GM12892 (cell line): ENCODE measurements around the gene TAOK1.
"Not testable (repeated sequence)": the region's sequence is repeated elsewhere in the genome, so short reads cannot be mapped to it uniquely, and the experiment has no call there.

ENCODE experiments used
- DNase-seq: peaks from one replicate; pipeline ENCODE4 v3.0.0; 2011; ENCODE audit not compliant: insufficient read length
- FAIRE-seq: peaks from 2 replicates; lab custom pipeline; 2011; peaks lifted over from hg19 to GRCh38; lab: Jason Lieb, UNC
- POLR2A ChIP-seq: IDR thresholded peaks from 2 replicates; pipeline ENCODE4 v1.6.1; 2011; ENCODE audit warnings: low read depth, low read length, control low read depth
- POLR2AphosphoS5 ChIP-seq: IDR thresholded peaks from 2 replicates; pipeline ENCODE4 v1.6.1; 2011; ENCODE audit warnings: low read depth, low read length, control low read depth
- TAF1 ChIP-seq: IDR thresholded peaks from 2 replicates; pipeline ENCODE4 v1.6.1; 2011; ENCODE audit warnings: low read depth, mild to moderate bottlenecking, control low read depth, low read length, borderline replicate concordance

Gene TAOK1

DNA sequence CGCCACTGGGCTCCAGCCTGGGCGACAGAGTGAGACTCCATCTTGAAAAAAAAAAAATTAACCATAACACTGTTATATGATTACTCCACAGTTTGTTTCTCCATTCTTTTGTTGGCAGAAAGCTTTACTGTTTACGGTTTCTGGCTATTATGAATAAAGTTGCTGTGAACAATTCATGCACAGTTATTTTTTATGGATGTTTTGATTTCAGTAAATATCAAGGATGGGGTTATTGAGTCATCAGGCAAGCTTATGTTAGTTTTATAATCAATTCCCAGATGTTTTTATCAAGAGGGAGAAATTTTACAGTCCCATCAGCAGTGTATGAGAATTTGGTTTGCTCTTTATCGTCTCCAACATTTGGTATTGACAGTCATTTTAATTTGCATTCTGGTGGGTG, 67.9 kb downstream of the TAOK1 start:
- no peak for FAIRE-seq
- TF ChIP-seq POLR2A (no peak), TAF1 (no peak), POLR2AphosphoS5 (no peak)
- no peak for DNase-seq

DNA sequence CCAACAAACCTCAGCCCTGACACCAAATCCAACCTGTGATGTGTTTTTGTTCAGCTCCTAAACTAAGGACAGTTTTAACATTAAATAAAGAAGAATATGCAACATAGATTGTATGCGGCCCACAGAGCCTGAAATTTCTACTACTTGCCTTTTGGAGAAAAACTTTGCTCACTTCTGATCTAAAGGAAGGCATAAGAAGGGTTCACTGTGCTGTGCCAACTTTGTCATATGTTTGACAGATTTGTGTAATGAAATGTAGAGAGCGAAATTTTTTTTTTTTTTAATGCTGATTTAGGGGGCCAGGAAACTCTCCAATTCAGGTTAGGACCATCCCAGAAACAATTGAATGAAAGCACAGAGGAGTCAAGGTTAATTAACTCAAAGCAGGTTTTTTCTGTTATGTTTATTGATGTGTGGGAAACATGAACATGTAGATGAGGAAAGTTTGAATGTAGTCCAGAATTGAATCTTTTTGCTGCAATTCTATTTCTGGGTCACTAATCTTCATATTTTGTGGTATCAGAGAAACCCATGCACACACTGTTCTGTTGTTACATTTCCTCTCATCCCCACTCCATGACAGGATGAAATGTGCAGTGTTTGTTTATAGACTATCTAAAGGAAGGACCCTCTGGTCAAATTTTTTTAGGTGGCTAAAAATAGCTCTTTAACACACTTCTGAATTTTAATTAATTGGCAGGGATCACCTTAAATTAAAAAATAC, 71.5 kb downstream of the TAOK1 start:
- FAIRE-seq: peak; percentile 56
- no peak for TF ChIP-seq POLR2AphosphoS5
- TF ChIP-seq POLR2A: no peak
- TF ChIP-seq TAF1: no peak
- no peak for DNase-seq

DNA sequence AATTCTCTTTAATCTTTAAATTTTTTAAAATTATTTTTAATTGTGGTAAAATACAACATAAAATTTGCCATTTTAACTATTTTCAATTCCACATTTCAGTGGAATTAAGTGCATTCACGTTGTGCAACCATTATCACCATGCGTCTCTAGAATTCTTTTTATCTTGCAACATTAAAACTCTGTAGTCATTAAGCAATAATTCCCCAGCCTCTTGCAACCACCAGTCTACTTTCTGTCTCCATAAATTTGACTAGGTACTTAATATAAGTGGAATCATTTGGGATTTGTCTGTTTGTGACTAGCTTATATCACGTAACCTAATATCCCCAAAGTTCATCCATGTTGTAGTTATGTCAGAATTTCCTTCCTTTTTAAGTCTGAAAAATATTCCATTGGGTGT, 79.1 kb downstream of the TAOK1 start:
- DNase-seq (no peak), FAIRE-seq (no peak)
- TF ChIP-seq TAF1 (no peak), POLR2AphosphoS5 (no peak), POLR2A (no peak)

DNA sequence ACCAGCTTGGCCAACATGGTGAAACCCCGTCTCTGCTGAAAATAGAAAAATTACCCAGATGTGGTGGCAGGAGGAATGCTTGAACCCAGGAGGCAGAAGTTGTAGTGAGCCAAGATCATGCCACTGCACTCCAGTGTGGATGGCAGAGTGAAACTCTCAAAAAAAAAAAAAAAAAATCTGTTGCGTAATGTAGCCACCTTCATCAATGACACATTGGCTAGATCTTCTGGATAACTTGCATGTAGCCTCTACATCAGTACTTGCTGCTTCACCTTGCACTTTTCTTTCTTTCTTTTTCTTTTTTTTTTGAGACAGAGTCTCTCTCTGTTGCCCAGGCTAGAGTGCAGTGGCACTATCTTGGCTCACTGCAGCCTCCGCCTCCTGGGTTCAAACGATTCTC, 83.3 kb downstream of the TAOK1 start:
- not testable (repeated sequence) for FAIRE-seq

DNA sequence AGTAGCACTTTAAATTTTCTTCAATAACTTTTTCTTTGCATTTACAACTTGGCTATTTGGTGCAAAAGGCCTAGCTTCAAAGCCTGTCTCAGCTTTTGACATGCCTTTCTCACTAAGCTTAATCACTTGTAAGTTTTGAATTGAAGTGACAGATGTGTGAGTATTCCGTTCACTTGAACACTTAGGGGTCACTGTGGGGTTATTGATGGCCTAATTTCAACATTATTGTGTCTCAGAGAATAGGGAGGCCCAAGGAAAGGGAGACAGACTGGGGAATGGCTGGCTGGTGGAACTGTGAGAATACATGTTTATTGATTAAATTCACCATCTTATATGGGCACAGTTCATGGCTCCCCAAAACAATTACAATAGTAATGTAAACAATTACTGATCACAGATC, 84.1 kb downstream of the TAOK1 start:
- FAIRE-seq (no peak), DNase-seq (no peak)
- TF ChIP-seq TAF1: no peak
- TF ChIP-seq POLR2AphosphoS5: no peak
- no peak for TF ChIP-seq POLR2A

More for the DNA sequence above, 83.3 kb downstream of the TAOK1 start:
- DNase-seq: not testable (repeated sequence)

DNA sequence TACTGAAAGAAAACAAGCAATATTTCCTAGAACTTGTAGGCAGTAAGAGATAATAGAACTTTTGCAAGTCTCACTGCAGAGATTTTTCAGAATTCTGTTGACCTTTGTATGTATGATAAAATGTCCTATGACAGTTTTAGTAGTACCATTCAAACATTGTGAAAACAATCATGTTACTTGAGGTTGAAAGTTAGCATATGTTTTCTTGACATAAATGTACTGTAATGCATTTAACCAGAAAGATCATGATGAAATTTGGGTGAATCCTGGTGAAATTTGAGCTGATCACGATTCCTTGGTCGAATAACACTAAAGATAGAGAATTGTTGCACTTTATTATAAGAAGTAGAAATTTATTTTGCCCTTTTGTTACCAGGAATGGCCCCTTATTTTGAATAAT, 85.7 kb downstream of the TAOK1 start:
- FAIRE-seq (no peak), DNase-seq (no peak)
- TF ChIP-seq TAF1 (no peak), POLR2A (no peak), POLR2AphosphoS5 (no peak)

DNA sequence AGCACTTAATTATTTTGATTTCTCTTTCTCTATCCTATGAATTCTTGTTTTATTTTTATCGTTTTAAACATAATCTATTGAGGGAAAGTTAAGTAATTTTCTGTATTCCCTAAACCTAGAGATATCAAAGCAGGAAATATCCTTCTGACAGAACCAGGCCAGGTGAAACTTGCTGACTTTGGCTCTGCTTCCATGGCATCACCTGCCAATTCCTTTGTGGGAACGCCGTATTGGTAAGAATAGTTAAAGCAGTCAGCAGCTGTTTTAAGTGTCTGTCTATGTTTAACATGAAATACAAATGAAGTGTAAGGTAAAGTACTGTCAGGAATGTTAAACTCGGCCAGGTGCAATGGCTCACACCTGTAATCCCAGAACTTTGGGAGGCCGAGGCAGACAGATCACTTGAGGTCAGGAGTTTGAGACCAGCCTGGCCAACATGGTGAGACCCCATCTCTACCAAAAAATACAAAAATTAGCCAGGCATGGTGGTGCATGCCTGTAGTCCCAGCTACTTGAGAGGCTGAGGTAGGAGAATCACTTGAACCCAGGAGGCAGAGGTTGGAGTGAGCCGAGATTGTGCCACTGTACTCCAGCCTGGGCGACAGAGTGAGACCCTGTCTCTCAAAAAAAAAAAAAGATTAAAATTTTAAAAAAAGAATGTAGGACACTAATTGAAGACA, 90.2 kb downstream of the TAOK1 start:
- not testable (repeated sequence) for DNase-seq, FAIRE-seq

DNA sequence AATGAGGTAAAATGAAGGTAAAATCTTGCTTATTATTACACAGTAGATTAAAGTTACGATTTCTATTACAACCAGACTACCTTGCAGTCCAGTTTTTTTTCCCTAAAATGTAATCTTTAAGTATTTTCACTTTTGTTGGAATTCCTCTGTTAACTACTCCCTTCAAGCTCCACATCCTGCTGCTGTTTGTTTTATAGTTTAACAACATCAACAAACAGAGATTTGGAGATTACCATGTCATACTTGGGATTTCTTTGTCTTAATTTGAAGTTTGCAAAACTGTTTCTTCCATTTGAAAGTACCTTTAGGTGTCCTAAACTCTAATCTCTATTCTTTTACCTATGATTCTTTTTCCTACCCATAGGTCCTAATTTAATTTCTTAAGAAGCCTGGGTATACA, 93.3 kb downstream of the TAOK1 start:
- TF ChIP-seq TAF1 (no peak), POLR2A (no peak), POLR2AphosphoS5 (no peak)
- FAIRE-seq: no peak
- DNase-seq: no peak

DNA sequence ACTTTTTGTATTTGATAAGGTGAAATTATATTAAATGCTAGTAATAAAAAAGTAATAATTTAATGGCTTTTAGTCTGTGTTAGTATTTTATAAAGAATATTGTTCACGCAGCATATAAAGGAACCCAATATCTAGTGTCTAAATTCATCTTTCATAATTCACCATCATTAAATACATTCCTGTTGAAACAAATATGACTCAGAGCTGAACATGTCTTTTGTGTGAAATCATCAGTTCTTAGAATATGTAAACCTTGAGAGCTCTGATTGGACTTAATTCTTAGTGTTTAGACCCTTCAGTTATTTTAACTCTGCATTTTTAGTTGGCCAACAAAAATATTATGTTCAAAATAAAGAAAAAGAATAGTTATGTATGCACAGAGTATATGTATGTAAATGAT, 104.8 kb downstream of the TAOK1 start:
- TF ChIP-seq POLR2AphosphoS5: no peak
- no peak for TF ChIP-seq POLR2A
- FAIRE-seq (no peak), DNase-seq (no peak)

DNA sequence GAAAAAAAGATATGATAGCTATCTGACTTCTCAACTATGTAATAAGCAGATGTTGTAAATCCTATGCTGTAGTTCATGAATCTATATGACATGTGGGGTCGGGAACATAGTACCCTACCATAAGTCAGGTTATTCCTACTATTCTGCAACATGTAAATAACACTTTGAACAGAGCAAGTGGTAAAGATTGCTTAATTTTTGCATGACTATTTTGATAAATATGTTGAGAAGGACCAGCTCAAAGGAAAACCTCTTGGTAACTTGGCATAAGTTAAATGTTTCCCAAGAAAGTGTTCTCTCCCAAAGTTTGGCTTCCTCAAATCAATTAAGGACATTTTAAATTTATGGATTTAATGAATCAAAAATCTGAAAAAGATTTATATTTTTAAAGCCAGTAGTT, 114.5 kb downstream of the TAOK1 start:
- TF ChIP-seq POLR2AphosphoS5 (no peak), TAF1 (no peak), POLR2A (no peak)
- DNase-seq: no peak
- no peak for FAIRE-seq

DNA sequence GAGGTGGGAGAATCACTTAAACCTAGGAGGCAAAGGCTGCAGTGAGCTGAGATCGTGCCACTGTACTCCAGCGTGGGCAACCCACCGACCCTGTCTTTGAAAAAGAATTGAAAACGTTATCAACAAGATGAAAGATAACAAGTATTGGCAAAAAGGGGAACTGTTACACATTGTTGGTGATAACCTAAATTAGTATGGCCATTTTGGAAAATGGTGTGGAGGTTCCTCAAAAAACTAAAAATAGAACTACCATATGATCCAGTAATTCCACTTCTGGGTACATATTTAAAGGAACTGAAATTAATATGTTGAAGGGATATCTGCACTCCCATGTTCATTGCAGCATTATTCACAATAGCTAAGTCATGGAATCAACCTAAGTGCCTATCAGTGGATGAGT, 115.7 kb downstream of the TAOK1 start:
- FAIRE-seq (no peak), DNase-seq (no peak)
- TF ChIP-seq TAF1 (no peak), POLR2A (no peak), POLR2AphosphoS5 (no peak)

DNA sequence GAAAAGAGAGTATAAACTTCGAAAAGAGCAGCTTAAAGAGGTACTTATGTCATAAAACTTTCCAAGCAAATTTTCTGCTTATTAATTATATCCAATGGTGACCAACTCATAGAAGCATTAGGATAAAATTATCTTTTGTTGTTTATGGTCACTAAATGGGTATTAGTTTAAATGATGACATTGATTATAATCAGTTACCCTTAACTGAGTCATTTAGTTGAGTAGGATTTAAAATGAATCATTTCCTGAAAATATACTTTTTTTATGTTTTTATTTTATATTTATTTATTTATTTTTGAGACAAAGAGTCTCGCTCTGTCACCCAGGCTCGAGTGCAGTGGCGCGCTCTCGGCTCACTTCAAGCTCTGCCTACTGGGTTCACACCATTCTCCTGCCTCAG, 120.8 kb downstream of the TAOK1 start:
- DNase-seq: no peak
- TF ChIP-seq TAF1 (no peak), POLR2A (no peak)
- no peak for FAIRE-seq
